ENCODE measurements around the gene CATSPER3. TPM values are rescaled to one million over a fixed set of nuclear protein-coding genes. Genes with fewer than 3 reads are reported as not detected.

Gene CATSPER3
- 0.48 TPM in 1 of 2 replicates, not detected in the other for total RNA-seq (2021; fragmentation: NEBNext Ultra II Directional; extraction: Animal tissue kit (Norgen Biotek cat#: 25700))
- polyA plus RNA-seq (2011; rRNA removed): 0.60 and 0.62 TPM in 2 replicates
- polyA plus RNA-seq (2011; cell fraction: cytosol; rRNA removed): 0.49 TPM
- 0.88 TPM for polyA plus RNA-seq (2011; cell fraction: nucleus; rRNA removed)
- 0.36 to 0.70 TPM (median 0.42 TPM) in 4 replicates for polyA plus RNA-seq (2012, experiment 1 of 2)
- 0.17 TPM for polyA plus RNA-seq (2012, experiment 2 of 2)
- 0.30 TPM for polyA plus RNA-seq (2013, experiment 1 of 2)
- 0.28 TPM for polyA plus RNA-seq (2013, experiment 2 of 2)
- 0.38 and 0.78 TPM in 2 replicates for polyA minus RNA-seq (2011; rRNA and poly(A)+ RNA removed)
- polyA minus RNA-seq (2011; cell fraction: cytosol; rRNA and poly(A)+ RNA removed): not detected
- not detected for polyA minus RNA-seq (2011; cell fraction: nucleus; rRNA and poly(A)+ RNA removed)
- long read RNA-seq, experiment 1, partial matches to known transcripts: 0 of 1 reads
- long read RNA-seq, experiment 1, other reads (novel, unspliced or antisense): 1 of 1 reads
- long read RNA-seq, experiment 2: 0 reads

DNA sequence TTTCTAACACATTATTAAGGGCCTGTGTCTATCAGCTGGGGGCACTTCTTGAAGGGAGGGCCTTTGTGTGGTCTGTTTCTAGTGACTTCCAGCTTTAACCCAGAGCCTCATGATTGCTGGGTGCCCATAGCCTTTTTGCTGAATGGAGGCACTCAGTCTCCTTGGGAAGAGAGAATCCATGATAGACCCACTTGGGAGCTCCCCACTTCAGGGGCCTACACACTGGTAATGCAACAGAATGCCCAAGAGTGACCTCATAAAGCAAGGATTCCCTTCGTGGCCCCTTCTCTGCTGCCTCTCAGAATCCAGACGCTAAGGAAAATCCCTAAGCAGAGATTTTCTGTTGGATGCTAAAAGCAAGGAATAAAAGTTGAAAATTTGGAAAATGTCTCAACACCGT, at the start of gene CATSPER3:
CATSPER3 (plus strand) TSS at position 301 of the 400 bp plus-strand sequence; CDS start at position 386, 85 bp downstream.
- ChIA-PET POLR2A (ENCODE audit: partially characterized antibody) (no interaction called here), CTCF (ENCODE audit: partially characterized antibody) (no interaction called here)
- Histone ChIP-seq H3K23me2 (ENCODE audit: low read depth, low read length) (no peaks in the 10 kb centered on the region), H4K5ac (ENCODE audit: insufficient read length, low read depth, low read length) (no peak within 1 kb of the TSS), H4K91ac (replicated peaks; ENCODE audit: insufficient read length, low read length) (no peak within 1 kb of the TSS), H3K79me2 (ENCODE audit: control insufficient read depth in 1 of 2, insufficient read depth in 2 of 2, low read length in 2 of 2) (no peaks in the 10 kb centered on the region), H2BK120ac (replicated peaks; ENCODE audit: low read depth, low read length) (no peak within 1 kb of the TSS), H3K14ac (ENCODE audit: insufficient read length) (no peak within 1 kb of the TSS), H4K8ac (ENCODE audit: extremely low read depth, insufficient read depth, low read length) (no peak within 1 kb of the TSS), H4K20me1 (replicated peaks in 1 of 2; ENCODE audit: control insufficient read depth in 1 of 2, insufficient read depth in 2 of 2, low read length in 2 of 2) (no peaks in the 10 kb centered on the region), H3K27me3 (replicated peaks in 1 of 4; ENCODE audit: control insufficient read depth in 3 of 4, extremely low read depth in 1 of 4, insufficient read depth in 3 of 4, low read length in 3 of 4) (no peaks in the 10 kb centered on the region), H3K4me1 (replicated peaks in 1 of 4; ENCODE audit: control insufficient read depth in 3 of 4, insufficient read depth in 4 of 4, low read length in 3 of 4) (no peaks in the 10 kb centered on the region), H2BK15ac (ENCODE audit: low read length) (no peak within 1 kb of the TSS), H3K23ac (ENCODE audit: insufficient read length) (no peak within 1 kb of the TSS), H3K9me3 (ENCODE audit: insufficient read depth in 2 of 2, low read depth in 1 of 2, low read length in 1 of 2) (no peaks in the 10 kb centered on the region), H3K4me3 (ENCODE audit: extremely low read depth in 1 of 4, insufficient read depth in 2 of 4, low read depth in 3 of 4, low read length in 4 of 4) (no peak within 1 kb of the TSS), H2AK5ac (ENCODE audit: low read depth, low read length) (no peak within 1 kb of the TSS), H3K56ac (replicated peaks; ENCODE audit: insufficient read length, low read depth, low read length) (no peak within 1 kb of the TSS), H3K27ac (ENCODE audit: low read depth, low read length) (no peak within 1 kb of the TSS), H3K9ac (replicated peaks in 1 of 4; ENCODE audit: extremely low read depth in 1 of 4, low read depth in 3 of 4, low read length in 3 of 4) (no peak within 1 kb of the TSS), H2AFZ (ENCODE audit: low read length) (no peak within 1 kb of the TSS), H2BK5ac (ENCODE audit: low read depth, low read length) (no peak within 1 kb of the TSS), H2BK20ac (ENCODE audit: low read length) (no peak within 1 kb of the TSS), H3K4me2 (ENCODE audit: insufficient read depth in 1 of 2, low read depth in 2 of 2, low read length in 2 of 2) (no peak within 1 kb of the TSS), H3K36me3 (ENCODE audit: control insufficient read depth in 2 of 4, insufficient read depth in 4 of 4, low read length in 3 of 4) (no peaks in the 10 kb centered on the region), H3K4ac (replicated peaks; ENCODE audit: insufficient read length, low read depth, low read length) (no peak within 1 kb of the TSS), H3K79me1 (ENCODE audit: low read depth, low read length) (no peaks in the 10 kb centered on the region), H2BK12ac (ENCODE audit: low read depth, low read length) (no peak within 1 kb of the TSS), H3K18ac (ENCODE audit: extremely low read depth, low read length) (no peak within 1 kb of the TSS)
- WGBS, 2 experiments (ENCODE audit: extremely low coverage in 1 of 2, insufficient coverage in 1 of 2, insufficient read length in 1 of 2, insufficient replicate concordance in 2 of 2, low coverage in 1 of 2, low lambda C conversion rate in 2 of 2, missing lambda C conversion rate in 1 of 2): 95% methylated on average over 3 of the region's 3 CpGs; no CpG with 5 or more reads in 1 of the 2 experiments
- DNase-seq (ENCODE audit: low read depth in 1 of 2, low spot score in 2 of 2) (no peak), FAIRE-seq (no peak)
- TF ChIP-seq SIX5 (IDR thresholded peaks at IDR 0.05; ENCODE audit: low read depth, low read length) (no peak), FOSL1 (IDR thresholded peaks at IDR 0.05; ENCODE audit: insufficient read depth, low read depth, low read length) (no peak), BCL11A (IDR thresholded peaks at IDR 0.05; ENCODE audit: low read depth in 2 of 2, low read length in 2 of 2) (no peak), CREB1 (IDR thresholded peaks at IDR 0.05) (no peak), TAF1 (IDR thresholded peaks at IDR 0.05; ENCODE audit: low read depth, low read length) (no peak), EZH2 (IDR thresholded peaks at IDR 0.05; ENCODE audit: low read depth, low read length, severe bottlenecking) (no peak), POU5F1 (IDR thresholded peaks at IDR 0.05; ENCODE audit: low read depth, low read length) (no peak), KDM1A (IDR thresholded peaks at IDR 0.05; ENCODE audit: borderline replicate concordance, low read length) (no peak), SAP30 (IDR thresholded peaks at IDR 0.05; ENCODE audit: insufficient read depth, insufficient replicate concordance, low read length) (no peak), POLR2A (IDR thresholded peaks at IDR 0.05; ENCODE audit: control extremely low read depth in 1 of 2, low read depth in 2 of 2, low read length in 2 of 2) (no peak), PHF8 (conservative IDR thresholded peaks at IDR 0.05; ENCODE audit: low read depth, low read length) (no peak)
- TF ChIP-seq, protein P1, sequence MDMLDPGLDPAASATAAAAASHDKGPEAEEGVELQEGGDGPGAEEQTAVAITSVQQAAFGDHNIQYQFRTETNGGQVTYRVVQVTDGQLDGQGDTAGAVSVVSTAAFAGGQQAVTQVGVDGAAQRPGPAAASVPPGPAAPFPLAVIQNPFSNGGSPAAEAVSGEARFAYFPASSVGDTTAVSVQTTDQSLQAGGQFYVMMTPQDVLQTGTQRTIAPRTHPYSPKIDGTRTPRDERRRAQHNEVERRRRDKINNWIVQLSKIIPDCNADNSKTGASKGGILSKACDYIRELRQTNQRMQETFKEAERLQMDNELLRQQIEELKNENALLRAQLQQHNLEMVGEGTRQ (IDR thresholded peaks at IDR 0.05; ENCODE audit: low read length): no peak
